Activated CD4-positive, alpha-beta T cell treated with anti-CD3 and anti-CD28 coated beads, Interleukin-2, Interleukin-6, amounts not matched to agents 100 ng/mL and 50 ng/mL, durations not matched to agents 16 hours and 8 hours (primary cell): ENCODE measurements around the gene ANKRD62.
"Not testable (repeated sequence)": the region's sequence is repeated elsewhere in the genome, so short reads cannot be mapped to it uniquely, and the experiment has no call there.

Experiments
- DNase-seq: peaks from one replicate; pipeline ENCODE4 v3.0.0-alpha.2; 2020

Gene ANKRD62

DNA sequence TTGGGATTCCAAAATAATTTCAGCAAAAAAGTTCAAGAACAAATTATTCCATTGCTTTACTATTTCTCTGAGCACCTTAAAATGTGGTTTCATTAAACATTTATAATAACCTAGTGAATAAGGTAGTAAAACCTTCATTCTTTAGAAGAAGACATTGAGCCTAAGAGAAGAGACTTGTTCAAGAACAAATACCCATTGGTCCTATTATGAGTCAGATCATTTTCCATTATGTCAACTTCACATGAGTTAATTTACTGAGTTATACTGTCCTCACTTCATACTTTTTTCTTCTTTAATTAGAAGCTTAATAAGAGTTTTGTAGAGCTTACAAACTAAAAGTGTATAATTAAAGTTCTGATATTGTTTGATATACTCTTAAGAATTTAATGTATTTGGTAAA lies 5.5 kb downstream of the ANKRD62 start:
- DNase-seq, result peak; percentile 31

DNA sequence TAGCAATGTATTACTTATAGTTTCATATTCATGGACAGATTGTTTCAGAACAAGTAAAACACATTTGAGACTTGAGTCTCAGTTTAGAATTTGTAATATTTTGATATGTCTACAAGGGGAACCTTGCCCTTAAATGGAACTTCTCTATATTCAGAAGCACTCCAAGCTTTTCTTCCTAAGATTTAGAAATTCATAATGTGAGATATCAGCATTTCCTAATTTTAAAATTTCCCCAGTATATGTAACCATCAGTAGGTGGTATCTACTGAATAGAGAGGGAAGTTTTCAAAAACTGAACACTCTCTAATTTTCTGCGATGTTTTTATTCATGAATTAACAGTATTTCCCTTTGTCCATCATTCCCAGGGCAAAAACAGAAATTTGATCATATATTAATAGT lies 7.6 kb downstream of the ANKRD62 start:
- no peak for DNase-seq

DNA sequence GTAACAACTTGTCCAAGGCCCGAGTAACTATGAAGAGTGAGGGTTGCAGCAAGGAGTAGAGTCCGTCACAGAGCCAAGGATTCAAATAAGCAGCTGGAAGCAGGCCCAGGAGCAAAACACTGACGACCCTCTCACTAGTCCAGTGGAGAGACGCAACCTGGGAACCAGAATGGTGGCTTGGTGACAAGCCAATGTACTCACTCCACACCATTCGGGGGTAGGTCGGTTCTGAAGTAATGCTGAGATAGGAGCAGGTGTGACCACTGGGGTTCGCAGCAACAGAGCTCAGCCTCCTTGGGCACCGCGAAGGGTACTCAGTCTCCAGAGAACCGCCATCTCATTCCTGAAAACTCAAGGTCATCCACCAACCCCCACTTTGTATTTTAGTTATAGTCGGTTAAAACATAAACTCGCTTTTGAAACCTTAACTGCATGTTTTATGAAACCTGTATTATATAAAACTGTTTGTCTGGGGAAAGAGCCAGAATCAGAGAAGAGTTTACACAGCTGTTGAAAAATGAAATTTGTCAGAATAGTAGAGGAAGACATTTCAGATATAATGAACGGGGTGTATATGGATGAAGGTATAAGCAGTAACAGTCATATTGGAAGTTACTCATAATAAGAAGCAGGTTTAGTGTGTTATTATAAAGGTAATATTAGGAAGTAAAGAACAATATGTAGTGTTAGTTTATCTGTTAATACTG lies 8.6 kb downstream of the ANKRD62 start:
- no peak for DNase-seq

DNA sequence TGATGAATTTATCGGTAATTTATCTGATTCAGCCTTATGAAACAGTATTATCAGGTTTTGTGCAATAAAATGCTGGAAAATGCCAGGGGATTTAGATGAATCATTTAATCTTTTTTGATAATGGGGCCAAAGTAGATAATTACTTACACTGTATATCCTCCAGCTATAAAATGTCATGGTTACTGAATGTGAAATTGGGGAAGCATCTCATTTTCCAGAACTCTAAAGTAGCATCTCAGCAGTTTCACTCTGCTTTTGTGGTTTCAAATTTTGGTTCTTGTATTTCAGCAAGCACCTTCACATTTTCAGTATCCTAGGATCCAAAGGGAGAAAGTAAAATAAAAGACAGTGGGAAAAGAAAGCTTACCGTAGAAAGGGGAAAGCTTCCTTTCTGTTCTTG lies 12.8 kb downstream of the ANKRD62 start:
- no peak for DNase-seq

DNA sequence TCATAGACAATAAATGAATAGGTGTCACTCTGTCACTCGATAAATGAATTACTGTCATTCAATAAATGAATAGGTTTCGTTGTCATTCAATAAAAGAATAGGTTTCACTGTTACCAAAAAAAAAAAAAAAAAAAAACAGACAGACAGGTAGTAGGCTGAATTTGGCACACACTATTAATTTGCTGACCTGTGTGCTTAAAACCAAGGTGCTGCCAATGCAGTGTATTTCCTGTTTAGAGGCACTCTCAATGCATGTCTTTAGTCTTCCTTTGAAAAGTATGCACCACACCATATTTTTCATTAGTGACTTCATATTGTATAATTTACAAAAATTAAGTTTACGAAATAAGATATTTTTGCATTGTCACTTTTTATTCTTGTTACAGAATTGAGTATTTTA lies 16.2 kb downstream of the ANKRD62 start:
- DNase-seq, result no peak

DNA sequence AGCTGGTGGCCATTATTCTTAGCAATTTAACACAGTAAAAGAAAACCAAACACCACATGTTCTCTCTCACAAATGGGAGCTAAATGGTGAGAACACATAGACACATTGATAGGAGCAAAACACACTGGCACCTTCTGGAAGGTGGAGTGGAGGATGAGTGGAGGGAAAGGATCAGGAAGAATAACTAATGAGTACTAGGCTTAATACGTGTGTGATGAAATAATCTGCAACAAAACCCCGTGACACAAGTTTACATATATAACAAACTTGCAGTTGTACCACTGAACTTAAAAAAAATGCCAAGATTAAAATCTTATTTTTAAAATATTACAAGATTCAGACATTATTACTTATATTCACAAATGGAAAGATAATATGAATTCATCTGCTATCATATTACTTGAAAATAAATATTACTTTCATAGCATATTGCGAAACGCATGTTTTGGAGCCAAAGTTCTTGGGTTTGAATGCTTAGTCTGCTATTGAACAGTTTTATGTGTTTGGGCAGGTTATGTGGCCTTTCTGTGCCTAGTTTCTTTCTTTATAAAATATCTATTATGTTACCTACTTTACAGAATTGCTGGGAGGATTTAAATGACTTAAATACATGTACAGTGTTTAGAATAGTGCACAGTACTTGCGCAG lies 20.5 kb downstream of the ANKRD62 start:
- no peak for DNase-seq

DNA sequence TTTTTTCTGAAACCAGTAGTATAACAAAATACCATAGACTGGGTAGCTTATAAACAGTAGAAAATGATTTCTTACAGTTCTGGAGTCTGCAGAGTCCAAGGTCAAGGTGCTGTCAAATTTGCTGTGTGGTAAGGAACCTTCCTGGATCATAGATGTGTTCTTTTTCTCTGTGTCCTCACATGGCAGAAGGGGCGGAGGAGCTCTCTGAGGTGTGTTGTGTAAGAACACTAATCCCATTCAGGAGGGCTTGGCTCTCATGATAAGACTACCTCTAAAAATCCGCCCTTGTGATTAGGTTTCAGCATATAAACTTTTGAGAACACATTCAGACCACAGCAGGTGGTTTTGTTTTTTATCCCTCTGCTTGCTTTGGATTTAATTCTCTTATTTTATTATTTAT lies 25.7 kb downstream of the ANKRD62 start:
- no peak for DNase-seq

DNA sequence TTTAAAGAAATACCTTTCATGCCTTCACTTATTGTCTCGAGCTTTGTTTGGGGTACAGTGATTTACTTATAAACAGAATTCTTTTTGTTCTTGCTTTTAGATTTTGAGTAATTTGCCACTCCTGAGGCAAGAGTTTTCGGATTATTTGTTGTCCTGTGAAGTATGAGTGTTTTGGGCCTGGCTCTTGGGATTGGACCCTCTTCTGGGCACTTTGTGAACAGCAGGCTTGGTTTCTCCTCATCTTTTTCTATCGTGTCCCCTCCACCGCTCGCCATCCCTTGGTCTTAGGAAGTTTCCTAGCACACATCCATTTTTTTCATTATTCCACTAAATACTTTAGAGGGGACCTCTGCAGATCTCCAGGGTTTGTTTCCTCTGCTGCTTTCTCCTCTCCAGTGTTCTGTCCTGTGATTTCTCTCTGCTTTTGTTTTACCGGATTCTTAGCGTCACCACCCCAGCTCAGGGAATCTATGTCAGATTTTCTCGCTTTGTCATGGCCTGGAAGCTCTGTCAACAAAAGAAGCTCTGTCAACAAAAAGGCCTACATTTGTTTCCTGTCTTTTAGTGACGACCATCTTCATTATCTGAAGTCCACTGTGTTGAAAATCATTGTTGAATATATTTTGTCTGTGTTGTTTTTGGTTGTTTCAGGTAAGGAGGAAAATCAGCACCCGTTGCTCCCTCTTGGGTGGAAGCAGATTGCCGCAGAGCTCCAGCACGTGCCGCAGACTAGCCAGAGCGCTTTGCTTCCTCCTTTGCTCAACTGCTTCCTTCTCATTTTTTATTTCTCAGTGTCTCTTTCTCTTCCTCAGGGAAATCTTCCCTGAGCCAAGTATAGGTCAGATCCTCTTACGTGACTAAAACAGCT lies 27.8 kb downstream of the ANKRD62 start:
- no peak for DNase-seq

DNA sequence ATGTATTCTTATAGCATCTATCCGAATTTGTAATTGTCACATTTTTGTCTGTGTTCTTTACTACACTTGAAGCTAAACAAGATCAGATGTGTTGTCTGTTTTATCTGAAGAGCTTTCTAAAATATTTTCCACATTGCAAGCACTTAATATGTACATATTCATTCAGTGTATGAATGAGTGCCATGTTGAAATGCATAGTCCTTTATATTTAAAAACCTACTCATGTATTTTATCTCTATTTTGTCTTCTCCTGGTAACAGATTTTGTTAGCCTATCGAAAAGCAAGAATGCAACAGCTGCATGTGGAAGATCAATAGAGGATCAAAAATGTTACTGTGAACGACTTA lies 28.4 kb downstream of the ANKRD62 start:
- DNase-seq, result not testable (repeated sequence)

DNA sequence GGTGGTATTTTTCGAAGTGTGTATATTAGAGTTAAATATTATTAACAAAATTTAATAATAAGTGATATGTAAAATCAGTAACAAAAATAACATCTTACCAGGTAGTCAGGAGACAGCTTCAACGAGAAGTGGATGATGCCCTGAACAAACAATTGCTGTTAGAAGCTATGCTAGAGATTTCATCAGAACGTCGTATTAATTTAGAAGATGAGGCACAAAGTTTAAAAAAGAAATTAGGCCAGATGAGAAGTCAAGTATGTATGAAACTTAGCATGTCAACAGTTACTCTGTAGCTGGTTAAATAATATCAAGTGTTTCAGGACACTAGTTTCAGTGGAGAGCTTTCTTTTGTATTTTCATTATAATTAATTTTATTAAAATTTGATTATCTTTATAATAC lies 34.0 kb downstream of the ANKRD62 start:
- DNase-seq, result not testable (repeated sequence)

DNA sequence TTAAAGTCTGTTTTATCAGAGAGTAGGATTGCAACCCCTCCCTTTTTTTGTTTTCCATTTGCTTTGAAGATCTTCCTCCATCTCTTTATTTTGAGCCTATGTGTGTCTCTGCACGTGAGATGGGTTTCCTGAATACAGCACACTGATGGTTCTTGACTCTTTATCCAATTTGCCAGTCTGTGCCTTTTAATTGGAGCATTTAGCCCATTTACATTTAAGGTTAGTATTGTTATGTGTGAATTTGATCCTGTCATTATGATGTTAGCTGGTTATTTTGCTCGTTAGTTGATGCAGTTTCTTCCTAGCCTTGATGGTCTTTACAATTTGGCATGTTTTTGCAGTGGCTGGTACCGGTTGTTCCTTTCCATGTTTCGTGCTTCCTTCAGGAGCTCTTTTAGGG lies 45.2 kb downstream of the ANKRD62 start:
- DNase-seq, result not testable (repeated sequence)

DNA sequence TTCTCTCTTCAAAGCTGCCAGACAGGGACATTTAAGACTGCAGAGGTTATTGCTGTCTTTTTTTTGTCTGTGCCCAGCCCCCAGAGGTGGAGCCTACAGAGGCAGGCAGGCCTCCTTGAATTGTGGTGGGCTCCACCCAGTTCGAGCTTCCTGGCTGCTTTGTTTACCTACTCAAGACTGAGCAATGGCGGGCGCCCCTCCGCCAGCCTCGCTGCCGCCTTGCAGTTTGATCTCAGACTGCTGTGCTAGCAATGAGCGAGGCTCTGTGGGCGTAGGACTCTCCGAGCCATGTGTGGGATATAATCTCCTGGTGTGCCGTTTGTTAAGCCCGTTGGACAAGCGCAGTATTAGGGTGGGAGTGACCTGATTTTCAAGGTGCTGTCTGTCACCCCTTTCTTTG lies 47.2 kb downstream of the ANKRD62 start:
- not testable (repeated sequence) for DNase-seq

DNA sequence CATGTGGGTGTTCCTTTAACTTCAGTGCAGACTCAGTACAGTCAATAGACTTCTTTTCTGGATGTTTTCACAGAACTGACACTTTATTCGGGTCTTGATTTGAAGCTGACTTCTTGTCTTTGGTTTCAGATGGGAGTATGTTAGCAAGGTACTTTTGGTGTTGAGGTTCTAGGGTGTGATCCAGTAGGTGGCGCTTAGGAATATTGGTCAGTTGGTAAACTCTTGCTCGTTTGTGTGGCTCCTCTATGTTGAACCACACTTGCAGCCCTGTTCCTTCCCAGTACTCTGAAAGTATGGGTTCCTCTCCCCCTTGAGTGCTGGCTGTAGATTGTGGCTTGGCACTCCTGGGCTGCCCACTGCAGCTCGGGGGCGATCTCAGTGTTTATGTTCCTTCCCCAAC lies 48.1 kb downstream of the ANKRD62 start:
- not testable (repeated sequence) for DNase-seq

DNA sequence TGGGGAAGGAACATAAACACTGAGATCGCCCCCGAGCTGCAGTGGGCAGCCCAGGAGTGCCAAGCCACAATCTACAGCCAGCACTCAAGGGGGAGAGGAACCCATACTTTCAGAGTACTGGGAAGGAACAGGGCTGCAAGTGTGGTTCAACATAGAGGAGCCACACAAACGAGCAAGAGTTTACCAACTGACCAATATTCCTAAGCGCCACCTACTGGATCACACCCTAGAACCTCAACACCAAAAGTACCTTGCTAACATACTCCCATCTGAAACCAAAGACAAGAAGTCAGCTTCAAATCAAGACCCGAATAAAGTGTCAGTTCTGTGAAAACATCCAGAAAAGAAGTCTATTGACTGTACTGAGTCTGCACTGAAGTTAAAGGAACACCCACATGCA lies 55.8 kb downstream of the ANKRD62 start:
- DNase-seq, result not testable (repeated sequence)

DNA sequence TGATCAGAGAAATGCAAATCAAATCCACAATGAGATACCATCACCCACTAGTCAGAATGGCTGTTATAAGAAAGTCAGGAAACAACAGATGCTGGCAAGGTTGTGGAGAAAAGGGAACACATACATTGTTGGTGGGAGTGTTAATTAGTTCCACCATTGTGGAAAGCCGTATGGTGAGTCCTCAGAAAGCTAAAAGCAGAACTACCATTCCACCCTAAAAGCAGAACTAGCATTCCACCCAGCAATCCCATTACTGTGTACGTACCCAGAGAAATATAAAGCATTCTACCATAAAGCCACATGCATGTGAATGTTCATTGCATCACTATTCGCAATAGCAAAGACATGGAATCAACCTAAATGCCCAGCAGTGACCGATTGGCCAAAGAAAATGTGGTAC lies 60.7 kb downstream of the ANKRD62 start:
- no peak for DNase-seq

DNA sequence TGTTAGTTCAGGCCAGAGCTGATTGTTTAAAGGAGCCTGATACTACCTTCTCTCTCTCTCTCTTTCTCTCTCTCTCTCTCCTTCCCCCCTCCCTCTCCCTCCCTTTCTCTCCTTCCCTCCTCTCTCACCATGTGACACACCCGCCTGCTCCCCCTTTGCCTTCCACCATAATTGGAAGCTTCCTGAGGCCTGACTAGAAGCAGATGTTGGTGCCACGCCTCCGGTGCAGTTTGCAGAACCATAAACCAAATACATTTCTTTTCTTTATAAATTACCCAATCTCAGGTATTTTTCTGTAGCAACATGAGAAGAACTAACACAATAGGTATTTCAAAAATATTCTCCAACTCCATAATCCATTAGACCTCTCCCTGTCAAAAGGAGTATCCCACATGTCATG lies 62.4 kb downstream of the ANKRD62 start:
- DNase-seq, result no peak

DNA sequence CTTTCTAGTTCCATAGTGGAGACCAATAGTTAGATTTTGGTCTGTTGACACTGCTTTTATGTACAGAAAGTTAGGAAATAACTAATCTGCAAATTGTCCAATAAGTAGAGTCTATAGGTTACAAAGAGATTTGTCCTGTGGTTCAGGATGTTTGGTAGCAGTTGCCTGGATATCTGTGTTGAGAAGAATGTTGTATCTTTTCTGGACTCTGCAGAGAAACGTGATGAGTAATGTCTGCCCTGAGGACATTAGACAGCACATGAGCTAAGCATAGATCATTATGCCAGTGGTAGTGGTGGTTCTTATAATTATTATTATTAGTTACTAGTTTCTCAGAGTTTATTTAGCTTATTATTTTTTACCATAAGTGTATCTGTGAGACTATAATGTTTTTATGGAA lies 65.8 kb downstream of the ANKRD62 start:
- DNase-seq, result no peak

DNA sequence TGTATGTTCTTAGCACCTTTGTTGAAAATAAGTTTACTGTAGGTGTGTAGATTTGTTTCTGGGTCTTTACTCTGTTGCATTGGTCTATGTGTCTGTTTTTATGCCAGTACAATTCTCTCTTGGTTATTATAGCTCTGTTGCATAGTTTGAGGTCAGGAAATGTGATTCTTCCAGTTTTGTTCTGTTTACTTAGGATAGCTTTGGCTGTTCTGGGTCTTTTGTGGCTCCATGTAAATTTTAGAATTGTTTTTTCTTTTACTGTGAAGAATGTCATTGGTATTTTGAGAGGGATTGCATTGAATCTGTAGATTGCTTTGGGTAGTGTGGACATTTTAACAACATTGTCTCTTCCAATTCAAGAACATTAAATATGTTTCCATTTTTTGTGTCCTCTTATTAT lies 69.1 kb downstream of the ANKRD62 start:
- DNase-seq, result no peak

DNA sequence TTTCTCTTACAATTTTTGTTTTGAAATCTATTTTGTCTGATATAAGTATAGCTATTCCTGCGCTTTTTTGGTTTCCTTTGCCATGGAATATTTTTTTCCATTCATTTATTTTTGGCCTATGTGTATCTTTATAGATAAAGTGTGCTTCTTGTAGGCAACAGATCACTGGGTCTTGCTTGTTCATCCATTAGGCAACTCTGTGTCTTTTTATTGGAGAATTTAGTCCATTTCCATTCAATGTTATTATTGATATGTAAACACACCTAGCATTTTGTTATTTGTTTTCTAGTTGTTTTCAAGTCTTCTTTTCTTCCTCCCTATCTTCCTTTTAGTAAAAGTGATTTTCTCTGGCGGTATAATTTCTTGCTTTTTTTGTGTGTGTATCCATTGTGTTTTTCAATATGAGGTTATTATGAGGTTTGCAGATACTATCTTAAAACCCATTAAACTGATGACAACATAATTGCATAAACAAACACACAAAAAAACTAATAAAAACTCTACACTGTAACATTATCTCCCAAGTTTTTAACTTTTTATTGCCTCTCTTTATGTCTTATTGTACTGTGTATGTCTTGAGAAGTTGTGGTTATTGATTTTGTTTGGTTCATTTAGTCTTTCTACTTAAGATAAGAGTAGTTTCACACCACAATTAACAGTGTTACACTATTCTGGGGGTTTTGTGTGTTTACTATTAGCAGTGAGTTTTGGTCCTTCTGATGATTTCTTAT lies 71.6 kb downstream of the ANKRD62 start:
- DNase-seq, result no peak
